Fibroblast of gingiva (primary cell): ENCODE data around the gene MCM8.

Experiments
- DNase-seq: peaks from one replicate; pipeline ENCODE4 v3.0.0-alpha.2; 2011; ENCODE audit warnings: low read depth

MCM8 gene

DNA sequence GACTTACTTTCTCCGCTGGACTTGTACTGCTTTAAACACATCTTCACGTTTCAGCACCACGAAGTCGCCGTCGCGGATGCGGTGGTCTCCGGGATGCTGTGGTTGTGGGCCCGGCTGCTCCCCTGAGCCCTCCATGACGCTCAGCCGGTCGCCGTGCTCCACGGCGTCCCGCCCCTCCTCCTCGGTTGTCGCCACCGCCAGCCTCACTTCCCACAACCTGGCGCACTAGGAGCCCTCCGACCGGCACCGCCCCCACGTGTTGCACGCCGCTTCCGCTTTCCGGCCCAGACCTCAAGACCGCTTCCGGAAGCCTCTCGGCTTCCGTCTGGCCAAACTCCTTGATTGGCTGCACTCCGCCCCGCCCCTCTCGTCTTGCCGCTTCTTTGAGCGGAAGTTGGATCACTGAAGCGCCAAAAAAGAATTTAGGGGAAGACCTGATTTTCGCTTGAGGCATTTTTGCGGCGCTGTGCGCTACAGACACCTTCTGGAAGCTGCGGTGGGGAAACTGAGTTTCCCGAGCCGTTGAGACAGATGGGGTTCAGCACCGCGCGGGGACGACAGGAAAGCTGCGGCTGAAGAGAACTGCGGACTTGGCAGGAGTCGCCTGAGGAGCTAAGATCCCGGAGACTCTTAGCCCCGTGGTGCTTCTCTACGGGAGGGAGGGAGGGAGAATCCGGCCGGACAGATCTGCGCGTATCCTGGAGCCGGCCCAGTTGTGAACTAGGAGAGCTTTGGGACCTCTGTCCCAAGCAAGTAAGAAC, at the start of gene MCM8, which contains the start of gene TRMT6:
TSS of gene MCM8 (plus strand) at position 382 of the 761 bp plus-strand sequence. CDS start 1,364 bp downstream, outside the sequence.
TSS of gene TRMT6 (minus strand) at position 263 of the 761 bp plus-strand sequence. CDS start at position 135, 128 bp downstream.
- DNase-seq = peak; percentile 93

DNA sequence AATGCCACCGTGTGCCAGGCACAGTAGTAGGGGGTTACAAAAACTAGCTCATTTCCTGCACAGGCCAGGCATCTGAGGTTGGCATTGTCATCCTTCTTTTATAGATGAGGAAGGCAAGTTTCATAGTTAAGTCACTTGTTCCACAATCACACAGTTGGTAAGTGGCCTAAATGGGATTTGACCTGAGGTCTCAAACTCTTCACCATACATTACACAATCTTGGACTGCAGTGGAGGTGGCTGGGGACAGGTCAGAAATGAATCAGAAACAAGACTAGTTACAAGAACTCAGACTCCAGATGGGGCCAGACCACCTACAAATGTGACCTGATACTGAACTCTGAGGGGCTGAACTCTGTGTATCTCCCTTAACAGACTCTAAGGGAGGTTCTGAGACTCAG, 49.5 kb upstream of the MCM8 start:
- DNase-seq = no peak

DNA sequence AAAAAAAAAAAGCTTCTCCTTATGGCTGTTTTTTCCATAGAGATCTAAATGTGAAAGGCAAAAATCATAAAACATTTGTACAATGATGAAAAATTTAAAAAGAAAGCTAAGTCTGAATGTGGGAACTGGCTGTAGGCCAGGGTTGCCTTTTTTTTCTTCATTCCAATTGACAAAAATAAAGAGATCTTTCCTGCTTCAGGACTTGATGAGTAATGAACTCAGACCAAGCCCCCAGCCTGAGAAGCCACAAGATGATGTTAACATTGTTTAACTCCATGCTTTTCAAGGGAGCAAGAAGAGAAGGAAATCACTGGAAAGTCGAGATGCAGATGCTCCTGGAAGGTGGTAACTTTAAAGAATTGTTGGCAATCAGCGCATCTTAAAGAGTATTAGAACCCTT, 41.5 kb upstream of the MCM8 start:
- DNase-seq = no peak

DNA sequence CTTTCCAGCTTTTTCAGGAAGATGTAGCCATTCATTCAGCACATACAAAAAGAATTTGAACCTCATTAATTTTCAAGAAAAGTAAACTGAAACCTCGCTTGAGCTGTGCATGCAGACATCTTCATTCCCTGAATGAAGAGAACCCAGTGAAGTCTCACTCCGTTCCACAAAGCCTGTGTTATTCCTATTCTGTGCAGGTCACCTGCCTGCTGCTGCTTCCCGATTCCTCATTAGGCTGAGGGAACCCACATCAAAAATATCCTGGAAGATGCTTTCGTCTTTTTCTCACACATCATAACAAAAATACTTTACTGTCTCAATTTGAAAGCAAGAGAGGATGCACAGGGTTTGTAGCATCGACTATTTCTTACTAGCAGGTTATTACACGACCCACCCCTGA, 40.3 kb upstream of the MCM8 start:
- DNase-seq = no peak

DNA sequence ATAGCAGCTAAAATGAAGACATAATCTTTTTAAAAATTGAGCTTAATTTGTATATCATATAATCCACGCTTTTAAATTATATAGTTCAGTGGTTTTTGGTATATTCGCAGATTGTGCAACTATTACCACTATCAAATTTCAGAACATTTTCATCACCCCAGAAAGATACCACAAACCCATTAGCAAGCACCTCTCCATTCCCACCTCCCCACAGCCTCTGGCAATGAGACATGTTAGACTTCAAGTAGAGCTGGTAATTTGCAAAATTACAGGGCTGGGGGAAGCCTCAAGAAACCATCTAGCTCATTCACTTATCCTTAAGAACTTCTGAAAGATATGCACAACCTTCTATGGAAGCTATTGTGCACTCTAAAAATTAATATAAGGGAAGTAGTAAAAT, 37.3 kb upstream of the MCM8 start:
- DNase-seq = no peak

DNA sequence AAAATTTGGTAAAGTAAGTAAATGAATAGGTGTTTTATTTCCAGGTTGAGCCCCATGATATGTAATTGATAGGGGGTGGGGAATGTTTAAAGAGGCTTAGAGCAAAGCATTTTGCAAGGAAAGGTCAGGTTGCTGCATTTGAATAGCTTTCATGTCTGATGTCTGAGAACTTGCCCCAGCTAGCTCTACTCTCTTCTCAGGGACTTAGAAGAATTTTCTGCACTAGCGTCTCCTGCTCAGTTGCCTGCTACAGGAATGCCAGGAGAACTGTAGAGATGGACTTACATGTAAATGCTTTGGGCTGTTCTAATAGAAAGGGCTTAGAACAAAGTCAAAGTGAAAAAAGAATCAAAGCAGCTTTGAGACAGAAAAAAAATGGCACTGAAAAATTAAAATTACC, 35.6 kb upstream of the MCM8 start:
- DNase-seq = no peak

DNA sequence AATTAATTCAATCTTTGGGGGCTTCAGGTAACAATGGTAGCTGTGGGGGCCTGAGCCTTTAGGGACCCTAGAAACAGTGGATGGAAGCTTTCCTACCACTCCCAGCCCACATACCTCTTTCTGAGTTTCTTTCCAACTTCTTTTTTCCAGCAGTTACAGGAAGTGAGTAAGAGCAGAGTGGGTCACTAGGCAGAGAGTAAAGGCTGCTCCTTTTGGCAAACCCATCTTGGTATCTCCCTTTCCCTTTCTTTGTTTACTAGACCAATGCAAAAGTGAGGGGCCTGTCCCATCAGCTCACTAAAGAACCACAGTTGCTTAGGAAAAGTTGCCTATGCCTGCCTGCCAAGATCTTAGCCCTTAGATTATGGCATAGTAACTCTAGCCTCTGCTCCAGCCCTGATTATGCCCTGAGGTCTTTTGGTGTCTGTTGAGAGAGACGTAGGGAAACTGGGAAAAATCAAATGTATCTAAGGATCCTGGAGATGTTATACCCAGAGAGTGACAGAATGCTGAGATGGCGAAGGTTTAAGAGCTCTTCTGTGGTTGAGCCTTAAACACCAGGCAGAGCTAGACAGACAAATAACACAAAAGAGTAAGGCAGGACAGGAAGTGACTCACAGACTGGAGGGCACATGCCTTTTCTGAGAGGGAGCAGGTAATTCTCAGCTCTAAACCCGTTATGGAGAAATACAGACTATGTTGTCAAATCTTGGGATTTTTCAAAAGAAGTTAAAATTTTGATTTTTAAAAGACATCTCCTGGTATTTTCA, 31.4 kb upstream of the MCM8 start:
- DNase-seq = no peak

DNA sequence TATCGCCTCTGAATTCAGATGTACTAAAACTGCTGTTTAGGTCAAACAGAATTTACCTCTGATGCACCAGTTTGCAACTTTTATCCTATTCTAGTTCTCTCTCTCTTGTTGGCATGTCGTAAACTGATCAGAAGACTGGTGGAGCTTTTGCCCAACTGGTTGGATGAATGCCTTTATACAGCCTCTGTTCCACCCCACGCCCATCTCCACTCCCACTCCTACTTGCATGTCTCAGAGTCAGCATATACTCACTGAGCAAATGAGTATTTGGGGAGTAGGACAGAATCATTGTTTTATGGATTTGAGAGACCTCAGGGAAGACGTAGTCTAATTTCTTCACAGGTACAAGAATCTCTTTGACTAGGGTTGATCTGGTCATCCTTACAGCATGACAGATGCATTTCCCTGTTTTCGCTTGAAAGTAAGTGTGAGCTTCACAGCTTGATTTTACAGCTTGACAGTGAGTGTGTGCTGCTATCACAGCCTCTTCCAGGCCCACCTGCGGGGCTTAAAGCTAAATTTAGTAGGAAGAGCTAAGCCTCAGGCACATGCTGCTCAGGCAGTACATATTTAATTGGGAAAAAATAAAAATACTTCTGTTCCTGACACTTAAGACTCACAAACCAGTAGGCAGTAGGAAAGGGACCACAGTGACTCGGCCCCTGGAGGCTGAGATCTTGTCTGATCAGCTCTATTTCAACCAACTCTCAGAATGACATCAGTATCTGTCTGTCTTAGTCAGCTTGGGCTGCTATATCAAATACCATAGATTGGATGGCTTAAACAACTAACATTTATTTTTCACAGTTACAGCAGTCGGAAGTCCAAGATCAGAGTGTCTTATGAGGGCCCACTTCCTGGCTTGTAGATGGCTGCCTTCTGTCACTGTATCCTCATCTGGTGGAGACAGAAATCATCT, 30.6 kb upstream of the MCM8 start:
- DNase-seq = no peak

DNA sequence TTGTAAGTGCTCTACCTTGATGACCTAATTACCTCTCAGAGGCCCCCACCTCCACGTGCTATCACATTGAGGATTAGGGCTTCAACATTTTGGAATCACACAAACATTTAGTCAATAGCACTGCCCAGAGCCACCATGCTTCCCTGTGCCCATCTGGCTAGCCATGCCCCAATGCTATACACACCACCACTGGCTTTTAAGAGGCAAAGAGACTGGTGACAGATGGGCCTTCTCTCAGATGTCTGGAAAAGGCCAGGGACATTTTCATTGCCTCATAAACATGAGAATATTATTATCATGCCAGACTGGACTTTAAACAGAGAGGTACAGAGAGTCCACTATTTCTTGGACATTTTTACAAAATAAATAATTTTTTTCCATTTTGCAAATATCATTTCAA, 29.9 kb upstream of the MCM8 start:
- no peak for DNase-seq

DNA sequence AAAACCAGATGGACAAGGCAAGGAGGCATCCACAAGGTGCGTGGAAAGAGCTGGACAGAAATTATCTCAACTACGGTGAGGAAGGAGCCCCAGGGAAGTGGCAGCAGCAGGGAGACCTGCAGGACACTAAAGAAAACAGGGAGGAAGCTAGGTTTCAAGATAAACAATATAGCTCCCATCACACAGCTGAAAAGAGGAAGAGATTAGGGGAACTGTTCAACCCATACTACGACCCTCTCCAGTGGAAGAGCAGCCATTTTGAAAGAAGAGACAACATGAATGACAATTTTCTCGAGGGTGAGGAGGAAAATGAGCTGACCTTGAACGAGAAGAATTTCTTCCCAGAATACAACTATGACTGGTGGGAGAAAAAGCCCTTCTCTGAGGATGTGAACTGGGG, 27.0 kb upstream of the MCM8 start:
- no peak for DNase-seq

DNA sequence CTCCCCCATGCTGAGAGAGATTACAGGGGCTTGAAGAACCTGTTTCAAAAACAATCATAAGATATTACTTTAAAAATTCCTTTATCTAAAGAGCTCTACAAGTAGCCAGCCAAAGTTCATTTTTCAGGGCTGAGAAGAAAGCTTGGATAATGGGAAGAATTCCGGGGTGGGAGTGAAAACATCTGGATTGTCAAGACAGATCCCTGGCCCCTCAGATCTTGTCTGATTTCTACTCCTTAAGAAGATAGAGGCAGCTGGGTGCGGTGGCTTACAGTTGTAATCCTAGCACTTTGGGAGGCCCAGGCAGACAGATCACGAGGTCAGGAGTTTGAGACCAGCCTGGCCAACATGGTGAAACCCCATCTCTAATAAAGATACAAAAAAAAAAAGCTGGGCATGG, 24.9 kb upstream of the MCM8 start:
- no peak for DNase-seq

DNA sequence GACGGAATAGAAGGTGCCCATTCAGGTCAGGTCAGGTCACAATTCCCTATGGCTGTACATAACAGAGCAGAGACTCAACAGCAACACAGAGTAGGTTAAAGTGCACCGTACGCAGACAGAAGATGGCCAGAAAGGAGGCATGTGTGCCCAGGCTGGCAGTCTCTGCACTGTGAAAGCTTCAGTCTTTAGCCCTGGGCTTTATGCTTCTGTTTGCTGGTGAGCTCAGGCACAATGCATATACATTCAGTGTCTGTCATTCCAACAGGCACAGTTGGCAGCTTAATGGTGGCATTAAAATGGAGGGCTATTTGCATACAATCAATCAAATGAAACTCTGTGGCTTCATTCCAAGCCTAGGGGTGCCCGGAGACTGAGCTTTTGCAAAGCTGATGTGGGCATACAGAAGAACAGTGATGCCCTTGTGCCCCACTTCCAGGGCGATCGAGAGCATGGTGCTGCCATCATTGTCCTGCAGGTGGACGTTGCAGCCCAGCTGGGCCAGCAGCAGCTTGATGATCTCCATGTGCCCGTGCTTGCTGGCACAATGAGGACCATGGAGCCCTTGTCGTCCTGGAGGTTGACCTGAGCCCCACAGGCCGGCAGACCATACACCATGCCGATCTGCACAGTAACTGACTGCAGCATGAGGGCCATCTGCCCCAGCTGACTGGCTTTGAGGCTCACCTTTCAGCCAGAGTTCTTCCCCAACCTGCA, 22.5 kb upstream of the MCM8 start:
- DNase-seq = no peak

DNA sequence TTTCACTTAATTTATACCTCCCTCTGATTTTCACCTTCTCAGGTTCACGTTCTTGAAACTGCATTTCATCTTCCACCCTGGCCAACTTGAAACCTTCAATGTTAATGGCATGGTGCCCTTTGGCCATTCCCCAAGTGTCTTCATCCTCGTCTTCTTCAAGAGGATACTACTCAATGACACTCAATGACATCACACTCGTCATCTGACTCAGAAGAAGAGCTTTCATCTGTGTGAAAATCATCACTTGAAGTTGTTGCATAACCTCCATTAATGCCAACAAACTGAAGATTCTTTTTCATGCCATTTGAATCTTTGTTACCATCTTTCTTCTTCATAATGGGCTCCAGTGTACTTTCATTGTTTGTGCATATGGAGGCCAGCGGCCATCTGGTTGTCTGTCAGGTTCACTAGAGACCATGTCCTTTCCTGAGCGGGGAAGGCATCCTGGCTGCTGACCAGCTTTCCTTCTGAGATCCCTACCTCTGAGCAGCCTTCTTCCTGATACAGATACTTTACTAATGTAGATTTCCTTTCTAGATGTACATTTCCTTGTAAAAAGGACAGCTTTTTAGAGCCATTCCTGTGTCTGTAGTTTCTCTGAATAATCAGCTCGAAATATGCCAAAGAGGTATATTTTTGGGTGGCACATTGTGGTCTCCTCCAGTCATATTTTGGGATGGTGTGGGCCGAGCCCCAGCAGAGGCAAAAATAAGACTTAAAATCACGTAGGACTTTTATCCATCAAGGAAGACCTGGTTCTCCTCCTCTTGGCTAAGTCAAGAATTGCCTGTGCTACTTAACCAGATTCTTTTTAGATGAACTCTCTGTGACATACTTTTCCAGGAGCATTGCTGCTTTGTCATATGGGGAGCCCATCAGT, 21.4 kb upstream of the MCM8 start:
- no peak for DNase-seq

DNA sequence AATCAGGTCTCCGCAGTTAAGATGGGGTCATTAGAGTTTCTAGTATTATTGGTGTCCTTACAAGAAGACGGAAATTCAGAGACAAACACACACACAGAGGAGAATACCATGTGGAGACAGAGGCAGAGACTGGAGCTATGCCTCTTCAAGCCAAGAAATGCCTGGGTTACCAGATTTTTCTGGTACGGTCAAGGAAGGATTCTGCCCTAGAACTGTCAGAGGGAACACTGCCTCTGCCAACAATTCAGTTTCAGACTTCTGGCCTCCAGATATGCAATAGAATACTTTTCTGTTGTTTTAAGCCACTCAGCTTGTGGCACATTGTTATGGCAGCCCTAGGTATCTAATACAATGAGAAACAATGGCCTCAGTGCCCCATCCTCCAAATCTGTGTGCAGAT, 19.0 kb upstream of the MCM8 start:
- no peak for DNase-seq

DNA sequence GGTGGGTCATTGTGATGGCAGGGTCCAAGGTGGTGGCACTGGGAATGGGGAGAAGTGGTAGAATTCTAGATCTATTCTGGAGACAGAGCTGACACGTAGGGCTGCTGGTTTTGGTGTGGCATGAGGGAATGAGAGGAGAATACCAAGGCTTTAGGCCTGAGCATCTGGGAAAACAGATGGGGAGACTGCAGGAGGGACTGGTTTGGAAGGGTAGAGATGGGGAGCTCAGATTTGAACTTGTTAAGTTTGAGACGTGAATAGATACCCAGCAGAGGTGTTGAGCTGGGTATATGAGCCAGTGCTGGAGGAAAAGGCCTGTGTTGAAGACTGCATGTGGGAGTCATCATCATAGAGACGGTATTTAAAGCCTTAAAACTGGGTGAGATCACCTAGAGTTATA, 17.7 kb upstream of the MCM8 start:
- DNase-seq = no peak

DNA sequence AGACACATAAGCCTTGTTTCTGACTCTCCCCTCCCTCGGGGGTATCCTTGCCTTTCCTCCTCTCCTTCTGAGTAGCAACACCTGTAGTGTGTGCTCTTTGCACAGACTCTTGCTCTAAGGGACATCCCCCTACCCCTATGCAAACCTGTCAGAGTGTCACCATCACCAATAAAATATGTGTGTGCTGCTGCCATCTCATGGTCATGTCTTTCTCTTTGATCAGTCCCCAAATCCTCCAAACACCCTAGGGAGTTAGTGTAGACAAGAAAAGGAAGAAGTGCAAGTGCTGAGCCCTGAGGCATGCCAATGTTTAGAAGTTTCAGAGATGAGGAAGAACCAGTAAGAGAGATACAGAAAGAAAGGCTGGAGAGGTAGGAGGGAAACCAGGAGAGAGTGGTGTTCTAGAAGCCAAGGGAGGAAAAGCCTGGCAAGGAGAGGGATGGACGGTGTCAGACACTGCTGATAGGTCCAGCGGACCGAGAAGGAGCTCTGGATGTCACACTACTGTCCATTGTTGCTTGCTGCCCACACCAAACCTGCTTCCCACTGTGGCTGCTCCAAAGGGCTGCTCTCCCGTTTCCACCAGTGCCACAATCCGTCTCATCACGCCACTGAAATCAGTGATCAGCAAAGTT, 16.5 kb upstream of the MCM8 start:
- DNase-seq = no peak

DNA sequence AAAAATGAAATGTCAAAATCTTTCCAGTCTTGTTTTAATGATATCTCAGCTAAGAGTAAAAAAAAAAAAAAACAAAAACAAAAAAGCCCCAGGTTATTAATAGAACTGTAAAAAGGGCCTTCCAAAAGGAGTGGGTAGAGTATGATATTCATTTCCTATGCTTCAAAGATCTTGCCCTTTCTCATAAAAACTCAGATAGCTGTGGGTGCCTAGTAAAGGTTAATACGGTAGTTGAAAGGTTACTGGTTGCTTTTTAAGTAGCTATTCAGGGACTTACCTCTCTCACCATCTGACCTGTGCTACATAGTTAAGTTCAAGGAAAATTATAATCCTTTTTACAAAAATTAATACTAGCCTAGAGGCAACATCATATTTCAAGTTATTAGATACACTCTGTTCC, 15.1 kb upstream of the MCM8 start:
- no peak for DNase-seq

DNA sequence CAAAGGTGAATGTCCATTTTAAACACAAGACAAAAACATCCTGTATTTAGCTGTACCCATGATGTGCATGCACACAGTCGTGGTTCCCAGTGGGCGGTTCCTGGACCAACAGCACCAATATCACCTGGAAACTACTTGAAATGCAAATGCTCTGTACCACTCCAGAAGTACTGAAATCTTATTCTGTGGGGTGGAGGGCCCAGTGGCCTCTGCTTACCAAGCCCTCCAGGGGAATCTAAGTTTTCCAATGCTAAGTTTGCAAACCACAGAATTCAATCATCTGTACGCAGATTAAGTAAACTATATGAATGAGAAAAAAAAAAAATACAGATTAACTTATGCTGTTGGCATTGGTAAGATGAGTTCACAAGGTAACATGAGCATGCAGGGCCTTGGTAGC, 14.2 kb upstream of the MCM8 start:
- no peak for DNase-seq

DNA sequence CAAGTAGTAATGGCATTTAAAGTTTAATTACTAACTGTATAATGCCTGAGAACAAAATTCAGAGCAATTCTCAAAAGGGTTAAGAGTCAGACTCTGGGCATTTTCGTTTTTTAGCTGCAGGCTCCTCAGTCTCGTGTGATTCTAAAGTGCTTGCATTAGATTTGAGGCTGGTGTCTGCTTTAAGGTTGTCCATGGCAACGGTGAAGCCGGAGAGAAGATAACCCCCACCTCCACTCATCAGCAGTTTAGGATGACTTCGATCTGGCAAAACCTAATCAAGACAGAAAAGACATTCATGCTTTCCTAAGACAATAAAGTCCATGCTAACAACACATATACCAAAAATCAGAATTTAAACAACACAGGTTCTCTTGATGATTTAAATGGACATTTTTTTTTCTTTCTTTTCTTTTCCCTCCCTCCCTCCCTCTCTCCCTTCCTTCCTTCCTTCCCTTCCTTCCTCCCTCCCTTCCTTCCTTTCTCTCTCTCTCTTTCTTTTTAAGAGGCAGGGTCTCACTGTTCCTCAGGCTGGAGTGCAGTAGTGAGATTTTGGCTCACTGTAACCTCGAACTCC, 11.9 kb upstream of the MCM8 start:
- no peak for DNase-seq

DNA sequence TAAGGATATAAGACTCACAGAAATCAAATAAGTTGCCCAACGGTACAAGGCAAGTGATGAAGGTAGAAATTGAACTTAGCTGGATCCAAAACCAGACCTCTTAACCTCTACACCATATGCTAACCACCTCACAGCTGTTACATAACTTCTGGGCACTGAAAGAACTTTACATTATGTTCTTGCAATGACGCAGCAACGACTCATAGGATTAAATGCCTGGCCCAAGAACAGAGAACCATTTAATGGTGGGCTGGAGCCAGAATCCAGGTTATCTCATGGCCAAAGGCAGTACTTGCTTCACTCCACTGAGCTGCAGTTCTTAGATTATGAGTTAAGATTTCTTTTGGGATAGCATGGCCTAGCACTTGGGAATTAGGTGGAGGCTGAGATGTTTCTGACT, 4.5 kb upstream of the MCM8 start:
- peak; percentile 43 for DNase-seq
